Coronary artery (tissue), 2 donors: Measurements from ENCODE around the gene TMED7.

Experiments used
- DNase-seq: peaks from one replicate; pipeline ENCODE4 v3.0.0-alpha.2; 2017; ENCODE audit warnings: low spot score
- H3K27ac ChIP-seq, 2 donors: fragments of 200-600 bp; sonication (generic); one replicate each; pipeline ENCODE4 v1.5.1; 2016 to 2019
- H3K4me3 ChIP-seq: fragments of 200-600 bp; sonication (generic); 2 replicates; pipeline ENCODE4 v1.5.1; 2016; ENCODE audit warnings: mild to moderate bottlenecking, moderate library complexity
- CTCF ChIP-seq: fragments of 200-600 bp; sonication (generic); IDR thresholded peaks from one replicate; pipeline ENCODE4 v1.5.1; 2019; ENCODE audit warnings: antibody characterized with exemption

Gene TMED7

GRCh38 chr5:115616472-115616871, 9.4 kb downstream of the TMED7 start:
- no peak overlapping the region for H3K27ac ChIP-seq
- TF ChIP-seq CTCF: no peak
- H3K4me3 ChIP-seq: no peak overlapping the region
- DNase-seq: no peak

- no peak for TF ChIP-seq CTCF
- no peak overlapping the region for H3K27ac ChIP-seq
- DNase-seq: no peak
Measured at GRCh38 chr5:115611873-115612272, 14.0 kb downstream of the TMED7 start.

GRCh38 chr5:115607935-115608334, 17.9 kb downstream of the TMED7 start:
- Histone ChIP-seq H3K27ac (no peak overlapping the region), H3K4me3 (no peak overlapping the region)
- no peak for DNase-seq
- TF ChIP-seq CTCF: no peak

More at GRCh38 chr5:115611873-115612272, 14.0 kb downstream of the TMED7 start:
- H3K4me3 ChIP-seq: no peak overlapping the region

- H3K4me3 ChIP-seq: no peak overlapping the region
- no peak overlapping the region for H3K27ac ChIP-seq
- DNase-seq: no peak
- no peak for TF ChIP-seq CTCF
Measured at GRCh38 chr5:115605436-115605835, 20.4 kb downstream of the TMED7 start.

GRCh38 chr5:115602591-115603125, 23.2 kb downstream of the TMED7 start:
- DNase-seq: no peak
- H3K27ac ChIP-seq: peak overlapping the region; percentile 94 to 99

GRCh38 chr5:115601701-115602590, 23.9 kb downstream of the TMED7 start, which contains the start of gene TICAM2:
TICAM2 (minus strand) TSS chr5:115602479; CDS start chr5:115581256, 21,223 bp downstream.
- Histone ChIP-seq H3K27ac (peak within 1 kb of the TSS; percentile 94 to 99), H3K4me3 (peak within 1 kb of the TSS; percentile 97)
- TF ChIP-seq CTCF: no peak
- DNase-seq: peak; percentile 79

More at GRCh38 chr5:115602591-115603125, 23.2 kb downstream of the TMED7 start:
- H3K4me3 ChIP-seq: peak overlapping the region; percentile 97
- TF ChIP-seq CTCF: no peak
